ENCODE measurements around the gene PRKCQ. TPM values are rescaled to one million over a fixed set of nuclear protein-coding genes. Genes with fewer than 3 reads are reported as not detected.

The PRKCQ gene
- total RNA-seq, 8 experiments from 2014 or later: 0.10 to 3.9 (median 1.8) TPM; not detected in 1

DNA sequence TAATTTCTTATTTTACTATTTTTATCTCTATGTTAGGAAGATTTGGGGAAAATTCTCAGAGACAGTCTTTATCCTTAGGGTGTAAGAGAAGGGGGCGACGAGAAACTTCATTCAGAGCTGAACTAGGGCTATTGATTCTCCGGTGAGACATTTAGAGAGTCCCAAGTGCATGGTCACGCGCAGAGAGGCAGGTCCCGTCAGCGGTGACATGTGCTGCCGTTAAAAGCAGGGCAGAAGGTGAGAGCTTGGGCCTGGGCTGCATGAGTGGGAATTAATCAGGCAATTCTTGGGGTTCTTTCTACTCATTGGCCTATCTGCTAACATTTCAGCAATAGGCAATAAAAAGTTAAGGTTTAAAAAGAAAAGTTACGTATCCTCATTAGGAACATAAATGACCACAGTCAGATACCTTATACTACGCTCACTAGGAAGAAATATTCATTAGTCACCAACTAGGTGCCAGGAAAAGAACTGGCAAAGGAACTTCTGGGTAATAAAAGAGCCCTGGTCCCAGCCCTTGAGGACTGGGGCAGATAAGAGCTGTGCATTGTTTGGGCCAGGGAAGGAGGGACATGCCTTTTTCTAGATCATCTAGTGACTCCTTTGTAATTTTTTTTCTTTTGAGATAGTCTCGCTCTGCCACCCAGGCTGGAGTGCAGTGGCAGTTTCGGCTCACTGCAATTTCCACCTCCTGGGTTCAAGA is 21.2 kb downstream of the PRKCQ start:
- WGBS, 10 experiments: 29 to 95% (median 83%) methylated on average over 1 to 11 of the region's 12 CpGs; no CpG with 5 or more reads in 1 of the 10 experiments
- Histone ChIP-seq H3K27ac (no peak overlapping the region), H3K4me1 (replicated peaks in 1 of 2) (no peaks in the 10 kb centered on the region), H3K4me3 (no peak overlapping the region)
- ATAC-seq (replicated peaks in 6 of 8): no peak
- in situ Hi-C loops (cut with MboI; ENCODE audit: low pct_unique_long_range_greater_than_20kb in 2 of 9, low sequenced_read_pairs in 9 of 9, unreplicated experiment in 9 of 9): no loop called here

DNA sequence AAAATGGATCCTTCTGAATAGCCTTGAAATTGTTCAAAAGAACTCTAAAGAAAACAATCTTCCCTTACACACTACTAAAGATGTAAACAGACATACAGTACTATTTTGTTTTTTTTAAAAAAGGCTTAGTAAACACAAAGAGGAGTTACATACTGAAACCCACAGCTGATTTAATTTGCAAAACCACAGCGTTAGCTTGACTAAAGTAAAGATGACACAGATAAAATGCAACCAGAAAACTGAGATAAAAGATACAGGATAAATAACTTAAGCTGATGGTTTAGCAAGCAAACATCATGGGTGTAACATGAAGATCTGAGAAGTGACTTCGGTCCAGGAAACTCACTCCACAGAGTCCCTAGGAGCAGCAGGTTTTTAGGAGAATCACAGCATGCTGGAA is 21.8 kb downstream of the PRKCQ start:
- 35 to 100% (median 86%) methylated on average over 1 to 2 of the region's 2 CpGs; no CpG with 5 or more reads in 1 of the 10 experiments for WGBS, 10 experiments
- Histone ChIP-seq H3K27ac (no peak overlapping the region), H3K4me3 (no peak overlapping the region), H3K4me1 (replicated peaks in 1 of 2) (no peaks in the 10 kb centered on the region)
- in situ Hi-C loops (cut with MboI; ENCODE audit: low pct_unique_long_range_greater_than_20kb in 2 of 9, low sequenced_read_pairs in 9 of 9, unreplicated experiment in 9 of 9): no loop called here
- ATAC-seq (replicated peaks in 6 of 8): no peak

DNA sequence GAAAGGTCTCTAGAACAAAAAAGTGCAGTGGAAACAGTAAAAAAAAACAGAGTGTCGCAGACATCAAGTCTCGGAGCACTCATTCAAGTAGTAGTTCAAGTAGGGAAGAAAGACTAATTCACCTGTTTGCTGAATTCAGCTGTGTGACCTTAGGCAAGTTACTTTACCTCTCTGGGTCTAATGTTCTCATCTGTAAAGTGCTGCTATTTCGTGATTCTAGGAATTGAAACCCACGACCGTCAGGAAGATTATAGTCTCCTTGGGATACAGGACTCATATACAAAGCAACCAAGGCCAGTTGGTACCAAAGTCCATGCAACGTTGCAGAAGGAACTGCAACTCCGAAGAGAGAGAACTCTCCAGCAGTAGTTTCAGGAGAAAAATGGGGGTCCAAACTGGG is 26.1 kb downstream of the PRKCQ start:
- 6 to 92% (median 78%) methylated on average over 2 to 7 of the region's 7 CpGs for WGBS, 10 experiments
- no peak overlapping the region for H3K27ac ChIP-seq
- no peak for ATAC-seq (replicated peaks in 6 of 8)
- no peak overlapping the region for H3K4me3 ChIP-seq
- in situ Hi-C loops (cut with MboI; ENCODE audit: low pct_unique_long_range_greater_than_20kb in 2 of 9, low sequenced_read_pairs in 9 of 9, unreplicated experiment in 9 of 9): no loop called here
- H3K4me1 ChIP-seq (replicated peaks in 1 of 2): no peaks in the 10 kb centered on the region

DNA sequence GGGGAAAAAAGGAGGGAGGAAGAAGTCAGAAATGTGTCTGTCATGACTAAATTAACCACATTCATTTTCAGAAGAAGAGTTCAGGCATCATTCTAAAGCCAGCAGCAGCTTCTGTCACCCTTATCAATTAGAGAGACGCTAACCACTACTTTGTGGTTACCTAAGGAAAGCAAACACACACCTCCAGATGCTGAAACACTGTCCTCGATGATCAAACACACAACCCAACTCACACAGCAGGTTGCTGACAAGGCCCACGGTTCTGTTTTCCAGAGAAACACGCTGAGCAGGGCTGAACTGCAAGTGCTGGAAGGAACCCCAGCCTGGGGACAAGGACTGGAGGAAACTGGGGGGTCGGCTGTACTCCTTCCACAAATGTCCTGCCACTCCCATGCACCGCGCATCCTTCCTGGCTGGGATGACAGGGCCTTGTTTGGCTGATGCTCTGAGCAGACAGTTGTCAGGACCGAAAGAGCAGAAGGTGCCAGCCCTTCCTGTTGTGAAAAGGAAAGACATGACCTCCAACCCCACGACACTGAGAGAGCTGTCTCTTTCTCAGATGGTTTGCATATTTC is 36.6 kb downstream of the PRKCQ start:
- ATAC-seq (replicated peaks in 6 of 8): no peak
- 0 to 86% (median 32%) methylated on average over 1 to 5 of the region's 9 CpGs; no CpG with 5 or more reads in 4 of the 10 experiments for WGBS, 10 experiments
- H3K4me1 ChIP-seq (replicated peaks in 1 of 2): no peaks in the 10 kb centered on the region
- no peak overlapping the region for H3K27ac ChIP-seq
- no peak overlapping the region for H3K4me3 ChIP-seq
- in situ Hi-C loops (cut with MboI; ENCODE audit: low pct_unique_long_range_greater_than_20kb in 2 of 9, low sequenced_read_pairs in 9 of 9, unreplicated experiment in 9 of 9): no loop called here

GRCh38 chr10:6542999-6543430 is 37.1 kb downstream of the PRKCQ start:
- WGBS, 10 experiments: 2 to 86% (median 40%) methylated on average over 1 to 8 of the region's 9 CpGs; no CpG with 5 or more reads in 1 of the 10 experiments
- no peak for ATAC-seq (replicated peaks in 6 of 8)
- Histone ChIP-seq H3K4me1 (replicated peaks in 1 of 2) (no peaks in the 10 kb centered on the region), H3K4me3 (no peak overlapping the region), H3K27ac (no peak overlapping the region)
- in situ Hi-C loops (cut with MboI; ENCODE audit: low pct_unique_long_range_greater_than_20kb in 2 of 9, low sequenced_read_pairs in 9 of 9, unreplicated experiment in 9 of 9): no loop called here

GRCh38 chr10:6539833-6540232 is 40.2 kb downstream of the PRKCQ start:
- Histone ChIP-seq H3K4me1 (replicated peaks in 1 of 2) (no peaks in the 10 kb centered on the region), H3K4me3 (no peak overlapping the region), H3K27ac (no peak overlapping the region)
- no peak for ATAC-seq (replicated peaks in 6 of 8)
- in situ Hi-C loops (cut with MboI; ENCODE audit: low pct_unique_long_range_greater_than_20kb in 2 of 9, low sequenced_read_pairs in 9 of 9, unreplicated experiment in 9 of 9): no loop called here

GRCh38 chr10:6537770-6538169 is 42.3 kb downstream of the PRKCQ start:
- ATAC-seq (replicated peaks in 6 of 8): no peak
- H3K4me1 ChIP-seq (replicated peaks in 1 of 2): no peaks in the 10 kb centered on the region
- in situ Hi-C loops (cut with MboI; ENCODE audit: low pct_unique_long_range_greater_than_20kb in 2 of 9, low sequenced_read_pairs in 9 of 9, unreplicated experiment in 9 of 9): no loop called here
- WGBS, 10 experiments: 0 to 100% (median 77%) methylated on average over 1 to 5 of the region's 5 CpGs; no CpG with 5 or more reads in 4 of the 10 experiments
- no peak overlapping the region for H3K27ac ChIP-seq
- no peak overlapping the region for H3K4me3 ChIP-seq

DNA sequence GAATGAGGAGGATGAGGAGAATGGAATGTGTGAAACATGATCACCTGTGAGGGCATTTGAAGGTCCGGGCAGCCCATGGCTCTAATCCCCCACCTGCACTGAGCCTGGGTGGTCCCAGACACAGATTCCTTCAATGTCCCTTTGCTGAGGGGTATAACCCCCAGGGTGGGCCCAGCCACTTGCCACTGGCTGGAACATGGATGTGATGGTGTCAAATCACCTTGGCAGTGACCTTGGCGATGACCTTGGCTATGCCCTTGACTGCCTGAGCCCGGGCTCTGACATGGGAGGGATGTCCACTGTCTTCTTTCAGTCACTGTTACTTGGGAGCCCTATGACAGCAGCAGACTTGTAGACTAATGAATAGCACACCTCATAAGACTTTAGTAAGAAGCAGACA is 44.0 kb downstream of the PRKCQ start:
- no peak for ATAC-seq (replicated peaks in 6 of 8)
- whole genome bisulfite sequencing, 10 experiments: 0 to 100% (median 17%) methylated on average over 1 to 2 of the region's 3 CpGs; no CpG with 5 or more reads in 7 of the 10 experiments
- Histone ChIP-seq H3K27ac (no peak overlapping the region), H3K4me3 (no peak overlapping the region), H3K4me1 (replicated peaks in 1 of 2) (no peaks in the 10 kb centered on the region)
- in situ Hi-C loops (cut with MboI; ENCODE audit: low pct_unique_long_range_greater_than_20kb in 2 of 9, low sequenced_read_pairs in 9 of 9, unreplicated experiment in 9 of 9): no loop called here

DNA sequence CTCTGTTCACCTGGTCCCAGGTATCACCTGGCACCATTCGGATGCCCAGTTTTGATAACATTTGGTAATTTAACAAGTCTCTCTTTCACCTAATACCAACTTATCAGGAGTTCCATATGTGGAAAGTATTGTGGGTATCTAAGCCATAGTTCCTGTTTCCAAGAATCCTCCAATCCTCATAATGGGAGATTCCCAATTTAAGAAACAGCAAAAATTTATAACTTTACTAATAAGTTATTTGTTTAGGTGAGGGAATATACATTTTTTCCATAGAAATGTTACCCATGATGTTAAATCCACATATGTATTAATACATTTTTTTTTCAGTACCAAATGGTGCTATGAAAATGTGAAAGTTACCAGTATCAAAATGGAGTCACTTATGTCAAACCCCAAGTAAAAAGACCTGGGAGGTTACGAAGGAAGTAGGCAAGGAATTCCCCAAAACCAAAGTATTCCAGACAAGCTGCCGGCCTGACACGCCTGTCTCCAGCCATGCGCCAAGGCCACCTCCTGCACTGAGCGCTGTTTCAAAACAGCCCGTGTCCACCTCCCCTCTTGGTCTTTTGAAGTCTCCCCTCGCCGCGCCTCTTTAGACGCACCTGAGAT is 44.8 kb downstream of the PRKCQ start:
- Histone ChIP-seq H3K27ac (no peak overlapping the region), H3K4me3 (no peak overlapping the region), H3K4me1 (replicated peaks in 1 of 2) (no peaks in the 10 kb centered on the region)
- in situ Hi-C loops (cut with MboI; ENCODE audit: low pct_unique_long_range_greater_than_20kb in 2 of 9, low sequenced_read_pairs in 9 of 9, unreplicated experiment in 9 of 9): no loop called here
- ATAC-seq (replicated peaks in 6 of 8): no peak
- 0 to 100% (median 85%) methylated on average over 1 to 10 of the region's 11 CpGs for WGBS, 10 experiments

- no peak overlapping the region for H3K4me3 ChIP-seq
- H3K27ac ChIP-seq: no peak overlapping the region
- no peaks in the 10 kb centered on the region for H3K4me1 ChIP-seq (replicated peaks in 1 of 2)
- no peak for ATAC-seq (replicated peaks in 6 of 8)
- 7 to 95% (median 66%) methylated on average over 3 to 5 of the region's 5 CpGs; no CpG with 5 or more reads in 4 of the 10 experiments for WGBS, 10 experiments
- in situ Hi-C loops (cut with MboI; ENCODE audit: low pct_unique_long_range_greater_than_20kb in 2 of 9, low sequenced_read_pairs in 9 of 9, unreplicated experiment in 9 of 9): no loop called here
Measured at GRCh38 chr10:6532321-6532720, 47.8 kb downstream of the PRKCQ start.

GRCh38 chr10:6530966-6531365 is 49.1 kb downstream of the PRKCQ start:
- ATAC-seq (replicated peaks in 6 of 8): no peak
- Histone ChIP-seq H3K4me3 (no peak overlapping the region), H3K27ac (no peak overlapping the region), H3K4me1 (replicated peaks in 1 of 2) (no peaks in the 10 kb centered on the region)
- in situ Hi-C loops (cut with MboI; ENCODE audit: low pct_unique_long_range_greater_than_20kb in 2 of 9, low sequenced_read_pairs in 9 of 9, unreplicated experiment in 9 of 9): no loop called here
- 55 to 80% (median 71%) methylated on average over 1 to 4 of the region's 4 CpGs; no CpG with 5 or more reads in 7 of the 10 experiments for WGBS, 10 experiments

DNA sequence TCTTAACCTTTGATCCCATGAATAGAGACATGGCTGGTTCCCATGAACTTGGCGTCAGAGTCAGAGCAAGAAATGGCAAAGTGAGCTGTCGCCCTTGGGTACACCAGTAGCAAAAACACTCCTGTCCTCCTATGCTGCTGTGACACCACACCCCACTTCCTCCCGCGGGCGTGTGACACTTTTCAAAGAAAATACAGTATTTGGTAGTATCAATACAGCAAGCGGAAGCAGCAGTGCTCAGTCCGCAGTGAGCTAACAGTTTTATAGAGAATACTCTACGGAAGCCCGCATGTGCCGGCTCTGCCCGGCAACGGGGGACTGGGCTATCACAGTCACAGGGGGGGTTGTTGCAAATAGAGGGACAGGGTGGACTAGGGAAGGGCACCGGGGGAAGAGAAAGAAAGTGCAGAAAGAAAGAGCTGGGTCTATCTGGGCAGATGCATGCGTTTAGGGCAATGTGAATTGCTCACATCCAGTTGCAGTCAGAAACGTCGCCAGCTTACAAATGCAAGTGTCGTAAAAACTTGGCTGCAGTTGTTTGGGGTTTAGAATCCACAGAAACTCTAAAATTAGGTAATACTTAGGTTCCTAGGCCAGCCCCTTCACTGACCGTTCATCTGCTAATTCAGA is 49.8 kb downstream of the PRKCQ start:
- H3K4me1 ChIP-seq (replicated peaks in 1 of 2): no peaks in the 10 kb centered on the region
- in situ Hi-C loops (cut with MboI; ENCODE audit: low pct_unique_long_range_greater_than_20kb in 2 of 9, low sequenced_read_pairs in 9 of 9, unreplicated experiment in 9 of 9): no loop called here
- 0 to 95% (median 84%) methylated on average over 1 to 16 of the region's 18 CpGs for WGBS, 10 experiments
- no peak overlapping the region for H3K27ac ChIP-seq
- ATAC-seq (replicated peaks in 6 of 8): no peak
- H3K4me3 ChIP-seq: no peak overlapping the region

- ATAC-seq (replicated peaks in 6 of 8): no peak
Measured at GRCh38 chr10:6528198-6528950, 51.7 kb downstream of the PRKCQ start.

More at GRCh38 chr10:6528198-6528950, 51.7 kb downstream of the PRKCQ start:
- 0 to 100% (median 32%) methylated on average over 1 to 8 of the region's 12 CpGs; no CpG with 5 or more reads in 3 of the 10 experiments for WGBS, 10 experiments
- Histone ChIP-seq H3K4me3 (no peak overlapping the region), H3K4me1 (replicated peaks in 1 of 2) (no peaks in the 10 kb centered on the region), H3K27ac (no peak overlapping the region)
- in situ Hi-C loops (cut with MboI; ENCODE audit: low pct_unique_long_range_greater_than_20kb in 2 of 9, low sequenced_read_pairs in 9 of 9, unreplicated experiment in 9 of 9): no loop called here

Measured in motor neuron (in vitro differentiated cells).